ENCODE data around the gene CCDC63. TPM values are rescaled to one million over a fixed set of nuclear protein-coding genes. Genes with fewer than 3 reads are reported as not detected.

Gene CCDC63
- total and polyA plus RNA-seq, 9 of the 15 experiments (the other 6 are each of a cell fraction or from before 2014, with no cell fraction given): not detected

DNA sequence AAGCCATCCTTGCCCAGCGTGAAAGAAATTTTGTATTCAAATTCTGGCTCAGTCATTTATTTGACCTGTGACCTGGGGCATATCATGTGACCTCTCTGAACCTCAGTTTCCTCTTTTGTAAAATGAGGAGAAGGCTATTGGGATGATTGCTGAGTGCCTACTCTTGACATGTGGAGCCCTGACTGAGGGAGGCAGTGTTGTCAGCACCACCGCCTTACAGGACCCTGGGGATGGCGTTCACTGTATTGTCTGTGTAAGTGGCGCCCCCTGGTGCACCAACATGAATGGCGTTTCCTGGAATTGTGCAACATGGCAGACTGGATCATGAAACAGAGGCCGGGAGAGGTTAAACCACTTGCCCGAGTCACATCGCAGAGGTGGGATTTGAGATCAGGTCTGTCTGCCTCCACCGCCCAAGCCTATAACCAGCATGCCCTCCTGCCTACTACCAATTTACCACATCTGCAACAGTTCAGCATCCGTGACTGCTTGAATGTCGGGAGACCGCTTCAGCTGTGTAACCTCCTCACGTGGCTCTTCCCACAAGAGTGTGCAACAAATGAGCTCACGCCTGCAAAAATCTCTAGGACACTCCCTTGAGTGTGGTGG lies 20.1 kb upstream of the CCDC63 start (continued):
- TF ChIP-seq, protein P1, sequence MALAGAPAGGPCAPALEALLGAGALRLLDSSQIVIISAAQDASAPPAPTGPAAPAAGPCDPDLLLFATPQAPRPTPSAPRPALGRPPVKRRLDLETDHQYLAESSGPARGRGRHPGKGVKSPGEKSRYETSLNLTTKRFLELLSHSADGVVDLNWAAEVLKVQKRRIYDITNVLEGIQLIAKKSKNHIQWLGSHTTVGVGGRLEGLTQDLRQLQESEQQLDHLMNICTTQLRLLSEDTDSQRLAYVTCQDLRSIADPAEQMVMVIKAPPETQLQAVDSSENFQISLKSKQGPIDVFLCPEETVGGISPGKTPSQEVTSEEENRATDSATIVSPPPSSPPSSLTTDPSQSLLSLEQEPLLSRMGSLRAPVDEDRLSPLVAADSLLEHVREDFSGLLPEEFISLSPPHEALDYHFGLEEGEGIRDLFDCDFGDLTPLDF (CRISPR knock-in tag; IDR thresholded peaks at IDR 0.05): no peak
- TF ChIP-seq L3MBTL2 (IDR thresholded peaks at IDR 0.05) (peak; percentile 61), BCOR (IDR thresholded peaks at IDR 0.05) (0 out of 2 replicates have a peak, but pooled peaks have one; percentile 9), HNRNPL (IDR thresholded peaks at IDR 0.05; ENCODE audit: low read depth, low read length) (no peak), RBFOX2 (IDR thresholded peaks at IDR 0.05; ENCODE audit: low read depth, low read length) (no peak), ZNF57 (CRISPR knock-in tag; IDR thresholded peaks at IDR 0.05) (no peak), MEIS2 (IDR thresholded peaks at IDR 0.05; ENCODE audit: partially characterized antibody) (peak; percentile 42), HMG20A (CRISPR knock-in tag; conservative IDR thresholded peaks at IDR 0.05) (no peak), SMARCC2 (IDR thresholded peaks at IDR 0.05; ENCODE audit: low read depth) (no peak), CXXC5 (CRISPR knock-in tag; IDR thresholded peaks at IDR 0.05) (peak; percentile 57), ZNF668 (CRISPR knock-in tag; IDR thresholded peaks at IDR 0.05) (no peak), ZC3H8 (IDR thresholded peaks at IDR 0.05) (no peak), CC2D1A (IDR thresholded peaks at IDR 0.05) (peak; percentile 85), ZFX (CRISPR knock-in tag; IDR thresholded peaks at IDR 0.05) (no peak), SMAD1 (IDR thresholded peaks at IDR 0.05; ENCODE audit: low read depth, low read length, partially characterized antibody) (no peak), HEY1 (CRISPR knock-in tag; IDR thresholded peaks at IDR 0.05; ENCODE audit: borderline replicate concordance) (no peak), HNRNPK (IDR thresholded peaks at IDR 0.05; ENCODE audit: low read depth, low read length, poor library complexity, severe bottlenecking) (no peak), CSDE1 (IDR thresholded peaks at IDR 0.05) (no peak), CAMTA2 (CRISPR knock-in tag; conservative IDR thresholded peaks at IDR 0.05) (no peak), NR1H2 (CRISPR knock-in tag; IDR thresholded peaks at IDR 0.05) (no peak), NR0B1 (IDR thresholded peaks at IDR 0.05; ENCODE audit: partially characterized antibody) (no peak), NFXL1 (CRISPR knock-in tag; IDR thresholded peaks at IDR 0.05) (no peak), PTBP1 (IDR thresholded peaks at IDR 0.05; ENCODE audit: low read depth, low read length) (no peak), SNRNP70 (optimal IDR thresholded peaks at IDR 0.05; ENCODE audit: low read depth, low read length) (no peak), MYNN (IDR thresholded peaks at IDR 0.05) (peak; percentile 60; the same call in 1 of the 2 replicates), MYNN (CRISPR knock-in tag; IDR thresholded peaks at IDR 0.05) (no peak)
- TF ChIP-seq, protein P2, sequence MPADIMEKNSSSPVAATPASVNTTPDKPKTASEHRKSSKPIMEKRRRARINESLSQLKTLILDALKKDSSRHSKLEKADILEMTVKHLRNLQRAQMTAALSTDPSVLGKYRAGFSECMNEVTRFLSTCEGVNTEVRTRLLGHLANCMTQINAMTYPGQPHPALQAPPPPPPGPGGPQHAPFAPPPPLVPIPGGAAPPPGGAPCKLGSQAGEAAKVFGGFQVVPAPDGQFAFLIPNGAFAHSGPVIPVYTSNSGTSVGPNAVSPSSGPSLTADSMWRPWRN (IDR thresholded peaks at IDR 0.05; ENCODE audit: low read depth): no peak
- TF ChIP-seq, protein P3, sequence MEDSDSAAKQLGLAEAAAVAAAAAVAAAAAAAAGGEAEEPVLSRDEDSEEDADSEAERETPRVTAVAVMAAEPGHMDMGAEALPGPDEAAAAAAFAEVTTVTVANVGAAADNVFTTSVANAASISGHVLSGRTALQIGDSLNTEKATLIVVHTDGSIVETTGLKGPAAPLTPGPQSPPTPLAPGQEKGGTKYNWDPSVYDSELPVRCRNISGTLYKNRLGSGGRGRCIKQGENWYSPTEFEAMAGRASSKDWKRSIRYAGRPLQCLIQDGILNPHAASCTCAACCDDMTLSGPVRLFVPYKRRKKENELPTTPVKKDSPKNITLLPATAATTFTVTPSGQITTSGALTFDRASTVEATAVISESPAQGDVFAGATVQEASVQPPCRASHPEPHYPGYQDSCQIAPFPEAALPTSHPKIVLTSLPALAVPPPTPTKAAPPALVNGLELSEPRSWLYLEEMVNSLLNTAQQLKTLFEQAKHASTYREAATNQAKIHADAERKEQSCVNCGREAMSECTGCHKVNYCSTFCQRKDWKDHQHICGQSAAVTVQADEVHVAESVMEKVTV (CRISPR knock-in tag; IDR thresholded peaks at IDR 0.05): peak; percentile 94

Measured in K562 (cell line).